GM21619 (cell line): ENCODE data around the gene EPHX1.
A peak's percentile ranks its signal among the peaks of the same experiment; 100 is the strongest.
"Not testable (repeated sequence)": the region's sequence is repeated elsewhere in the genome, so short reads cannot be mapped to it uniquely, and the experiment has no call there.

Experiments
- ATAC-seq: cut with Tn5 transposase; IDR thresholded peaks from one replicate; pipeline ENCODE4 v1.9.1; 2021; ENCODE audit not compliant: unreplicated experiment

The EPHX1 gene

GRCh38 chr1:225777058-225777582, 32.8 kb upstream of the EPHX1 start:
- peak; percentile 17 for ATAC-seq

- ATAC-seq = peak; percentile 99
Measured at GRCh38 chr1:225777583-225778336, 32.2 kb upstream of the EPHX1 start, which contains the start of gene SRP9. TSS of gene SRP9 (plus strand) at chr1:225777826. CDS start at chr1:225777941, 115 bp downstream.

GRCh38 chr1:225778337-225778669, 31.6 kb upstream of the EPHX1 start:
- ATAC-seq = no peak

GRCh38 chr1:225779165-225779564, 30.8 kb upstream of the EPHX1 start:
- ATAC-seq = not testable (repeated sequence)

GRCh38 chr1:225780134-225780533, 29.8 kb upstream of the EPHX1 start:
- ATAC-seq = no peak

- no peak for ATAC-seq
Measured at GRCh38 chr1:225780630-225781029, 29.3 kb upstream of the EPHX1 start.

GRCh38 chr1:225789142-225789541, 20.8 kb upstream of the EPHX1 start:
- ATAC-seq = not testable (repeated sequence)

GRCh38 chr1:225794954-225795353, 15.0 kb upstream of the EPHX1 start:
- ATAC-seq = no peak

- not testable (repeated sequence) for ATAC-seq
Measured at GRCh38 chr1:225796097-225796496, 13.8 kb upstream of the EPHX1 start.

GRCh38 chr1:225801146-225801545, 8.8 kb upstream of the EPHX1 start:
- not testable (repeated sequence) for ATAC-seq

GRCh38 chr1:225806249-225806648, 3.7 kb upstream of the EPHX1 start:
- no peak for ATAC-seq

GRCh38 chr1:225806736-225807135, 3.2 kb upstream of the EPHX1 start:
- not testable (repeated sequence) for ATAC-seq

- ATAC-seq = no peak
Measured at GRCh38 chr1:225808136-225808535, 1.8 kb upstream of the EPHX1 start.

GRCh38 chr1:225810579-225811538, 935 bp downstream of the EPHX1 start:
- not testable (repeated sequence) for ATAC-seq

- no peak for ATAC-seq
Measured at GRCh38 chr1:225811622-225812487, 1.9 kb downstream of the EPHX1 start.

- ATAC-seq = no peak
Measured at GRCh38 chr1:225812488-225813213, 2.7 kb downstream of the EPHX1 start.

GRCh38 chr1:225813214-225813964, 3.5 kb downstream of the EPHX1 start:
- no peak for ATAC-seq

- no peak for ATAC-seq
Measured at GRCh38 chr1:225814381-225814780, 4.5 kb downstream of the EPHX1 start.

- ATAC-seq = not testable (repeated sequence)
Measured at GRCh38 chr1:225815090-225815489, 5.2 kb downstream of the EPHX1 start.
